A673 (cell line): ENCODE measurements around the gene BCAR3.

Experiments used
- EZH2 ChIP-seq: fragments of 200-600 bp; sonication (generic); IDR thresholded peaks from 2 replicates; pipeline ENCODE4 v1.6.1; 2017; ENCODE audit warnings: borderline replicate concordance, low read depth, mild to moderate bottlenecking, mixed read lengths, antibody characterized with exemption, low read length; ENCODE audit not compliant: poor library complexity, severe bottlenecking
- TF ChIP-seq, protein P1 (sequence below): fragments of 300-800, 200-600 bp; sonication (generic); conservative IDR thresholded peaks from 2 replicates; pipeline ENCODE4 v1.5.1; 2017; ENCODE audit warnings: low read depth, mild to moderate bottlenecking, antibody characterized with exemption, low read length, moderate library complexity, mixed read lengths

DNA sequence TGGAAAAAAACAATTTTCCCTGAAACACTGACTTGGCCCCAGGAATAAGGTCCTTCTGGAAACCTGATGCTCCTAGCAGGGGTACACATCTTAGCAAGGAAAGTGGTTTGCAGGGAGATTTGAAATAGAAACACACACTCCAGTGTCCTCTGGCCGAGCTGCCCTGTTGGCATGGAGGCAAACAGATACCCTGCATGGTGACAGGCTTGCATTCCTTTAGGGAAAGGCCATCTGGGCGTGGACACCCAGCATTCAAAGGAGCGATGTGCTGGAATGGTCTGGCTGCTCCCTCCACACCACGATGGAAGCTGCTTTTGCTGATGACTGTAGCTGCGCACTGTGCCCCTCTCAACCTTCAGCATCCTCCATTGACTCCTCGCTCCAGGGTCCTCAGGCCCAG is 41.5 kb upstream of the BCAR3 start:
- TF ChIP-seq, protein P1, sequence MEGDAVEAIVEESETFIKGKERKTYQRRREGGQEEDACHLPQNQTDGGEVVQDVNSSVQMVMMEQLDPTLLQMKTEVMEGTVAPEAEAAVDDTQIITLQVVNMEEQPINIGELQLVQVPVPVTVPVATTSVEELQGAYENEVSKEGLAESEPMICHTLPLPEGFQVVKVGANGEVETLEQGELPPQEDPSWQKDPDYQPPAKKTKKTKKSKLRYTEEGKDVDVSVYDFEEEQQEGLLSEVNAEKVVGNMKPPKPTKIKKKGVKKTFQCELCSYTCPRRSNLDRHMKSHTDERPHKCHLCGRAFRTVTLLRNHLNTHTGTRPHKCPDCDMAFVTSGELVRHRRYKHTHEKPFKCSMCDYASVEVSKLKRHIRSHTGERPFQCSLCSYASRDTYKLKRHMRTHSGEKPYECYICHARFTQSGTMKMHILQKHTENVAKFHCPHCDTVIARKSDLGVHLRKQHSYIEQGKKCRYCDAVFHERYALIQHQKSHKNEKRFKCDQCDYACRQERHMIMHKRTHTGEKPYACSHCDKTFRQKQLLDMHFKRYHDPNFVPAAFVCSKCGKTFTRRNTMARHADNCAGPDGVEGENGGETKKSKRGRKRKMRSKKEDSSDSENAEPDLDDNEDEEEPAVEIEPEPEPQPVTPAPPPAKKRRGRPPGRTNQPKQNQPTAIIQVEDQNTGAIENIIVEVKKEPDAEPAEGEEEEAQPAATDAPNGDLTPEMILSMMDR: no peak
- TF ChIP-seq EZH2: no peak
